Epithelial cell of proximal tubule (primary cell): Measurements from ENCODE around the gene POR. TPM values are rescaled to one million over a fixed set of nuclear protein-coding genes. Genes with fewer than 3 reads are reported as not detected.

Experiments used
- DNase-seq: peaks from one replicate; pipeline ENCODE4 v3.0.0-alpha.2; 2011; ENCODE audit warnings: low read depth
- H3K4me3 ChIP-seq: 2 replicates; pipeline ENCODE4 v1.5.1; 2011; ENCODE audit warnings: low read depth, mild to moderate bottlenecking, low read length
- CTCF ChIP-seq: conservative IDR thresholded peaks from 2 replicates; pipeline ENCODE4 v1.5.1; 2012; ENCODE audit warnings: low read depth, mild to moderate bottlenecking, low read length
- total RNA-seq: library from RNA; depleted of rRNA; stranded (reverse); fragments of >200 nt; gene quantifications from 2 replicates; pipeline ENCODE4 v1.2.3, GENCODE V29; 2015

The POR gene
- total RNA-seq, 1 donor from 2014 or later, result 83.0 TPM

GRCh38 chr7:75948179-75948578 lies 33.2 kb downstream of the POR start:
- TF ChIP-seq CTCF, result no peak
- no peak overlapping the region for H3K4me3 ChIP-seq
- no peak for DNase-seq

- no peak for TF ChIP-seq CTCF
- H3K4me3 ChIP-seq, result no peak overlapping the region
- DNase-seq, result no peak
Observed at GRCh38 chr7:75950111-75950681, 35.2 kb downstream of the POR start.

GRCh38 chr7:75951506-75951905 lies 36.6 kb downstream of the POR start:
- peak; percentile 85 for DNase-seq
- no peak for TF ChIP-seq CTCF
- no peak overlapping the region for H3K4me3 ChIP-seq

- DNase-seq, result no peak
- no peak for TF ChIP-seq CTCF
- no peak overlapping the region for H3K4me3 ChIP-seq
Observed at GRCh38 chr7:75953431-75953830, 38.5 kb downstream of the POR start.

- TF ChIP-seq CTCF, result no peak
- no peak for DNase-seq
Observed at GRCh38 chr7:75953931-75954330, 39.0 kb downstream of the POR start.

GRCh38 chr7:75955331-75955955 lies 40.5 kb downstream of the POR start:
- DNase-seq, result no peak
- no peak for TF ChIP-seq CTCF
- no peak overlapping the region for H3K4me3 ChIP-seq

More at GRCh38 chr7:75953931-75954330, 39.0 kb downstream of the POR start:
- no peak overlapping the region for H3K4me3 ChIP-seq
